Mucosa of descending colon (tissue), 3 donors: ENCODE results near the gene SPAG16. TPM values are rescaled to one million over a fixed set of nuclear protein-coding genes. Genes with fewer than 3 reads are reported as not detected.

Source experiments
- ATAC-seq: fragments of 200-7000 bp; cut with Tn5 transposase; one replicate; pipeline ENCODE4 v1.9.1; 2020; ENCODE audit warnings: mild to moderate bottlenecking, moderate library complexity
- DNase-seq, 3 donors: peaks; one replicate each; pipeline ENCODE4 v3.0.0-alpha.2; 2020
- H3K36me3 ChIP-seq: fragments of 200-600 bp; one replicate; pipeline ENCODE4 v1.8.0; 2021; ENCODE audit warnings: low read depth, mild to moderate bottlenecking
- H3K4me1 ChIP-seq: fragments of 200-600 bp; one replicate; pipeline ENCODE4 v1.8.0; 2021; ENCODE audit warnings: low read depth, mild to moderate bottlenecking
- H3K4me3 ChIP-seq: fragments of 200-600 bp; one replicate; pipeline ENCODE4 v1.8.0; 2021; ENCODE audit warnings: mild to moderate bottlenecking
- H3K9me3 ChIP-seq: fragments of 200-600 bp; one replicate; pipeline ENCODE4 v1.8.0; 2021; ENCODE audit warnings: mild to moderate bottlenecking
- intact Hi-C, 2 donors: fragments of 100-400 bp; cut with DNase I in 1 of 2; cut with micrococcal nuclease in 1 of 2; formaldehyde crosslinking; loops; one replicate each; pipeline versions ENCODE4 v1.11.0 to v1.11.1; 2022; cut with DNase I, micrococcal nuclease
- total RNA-seq, 3 donors: library from RNA; stranded (reverse); fragmentation: NEBNext Ultra II Directional in 2 of 3; extraction: Animal tissue kit (Norgen Biotek cat#: 25700) in 2 of 3; gene quantifications; one replicate each; pipeline versions ENCODE4 v1.2.1 to v1.2.4, GENCODE V29; 2021 to 2023
- TF ChIP-seq, protein P1 (sequence below): fragments of 200-600 bp; IDR thresholded peaks from one replicate; pipeline ENCODE4 v1.8.0; 2022; ENCODE audit warnings: antibody characterized with exemption, mild to moderate bottlenecking
- donor health status: DM: no; HTN: no; CAD: no; lungs with moderate emphysema.
- donor health status: DM: no; HTN: no; CAD: no.
- donor health status: DM: no; HTN: yes; CAD: no.

The SPAG16 gene
- total RNA-seq, 3 donors from 2014 or later, result 18.1 to 20.3 (median 18.5) TPM

DNA sequence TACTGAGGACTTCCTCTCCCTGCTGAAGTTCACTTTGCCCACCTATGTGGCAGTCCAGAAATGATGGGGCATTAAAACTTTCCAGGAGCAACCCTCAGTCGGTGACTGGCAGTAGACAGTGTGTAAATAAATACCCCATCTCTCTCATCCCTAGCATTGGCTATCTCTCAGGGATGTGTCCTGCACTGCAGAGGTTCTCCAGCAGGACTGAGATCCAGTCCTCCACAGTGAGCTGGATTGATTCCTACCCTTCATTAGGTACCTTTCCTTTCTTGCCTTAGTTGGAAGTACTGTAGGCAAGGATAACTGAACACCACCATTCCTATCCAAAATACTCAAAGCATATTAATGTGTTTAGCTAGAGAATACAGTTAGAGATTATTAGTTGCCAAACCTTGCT lies 441.8 kb downstream of the SPAG16 start:
- Histone ChIP-seq H3K4me3 (no peak overlapping the region), H3K4me1 (no peaks in the 10 kb centered on the region), H3K36me3 (no peaks in the 10 kb centered on the region), H3K9me3 (no peaks in the 10 kb centered on the region)
- TF ChIP-seq, protein P1, sequence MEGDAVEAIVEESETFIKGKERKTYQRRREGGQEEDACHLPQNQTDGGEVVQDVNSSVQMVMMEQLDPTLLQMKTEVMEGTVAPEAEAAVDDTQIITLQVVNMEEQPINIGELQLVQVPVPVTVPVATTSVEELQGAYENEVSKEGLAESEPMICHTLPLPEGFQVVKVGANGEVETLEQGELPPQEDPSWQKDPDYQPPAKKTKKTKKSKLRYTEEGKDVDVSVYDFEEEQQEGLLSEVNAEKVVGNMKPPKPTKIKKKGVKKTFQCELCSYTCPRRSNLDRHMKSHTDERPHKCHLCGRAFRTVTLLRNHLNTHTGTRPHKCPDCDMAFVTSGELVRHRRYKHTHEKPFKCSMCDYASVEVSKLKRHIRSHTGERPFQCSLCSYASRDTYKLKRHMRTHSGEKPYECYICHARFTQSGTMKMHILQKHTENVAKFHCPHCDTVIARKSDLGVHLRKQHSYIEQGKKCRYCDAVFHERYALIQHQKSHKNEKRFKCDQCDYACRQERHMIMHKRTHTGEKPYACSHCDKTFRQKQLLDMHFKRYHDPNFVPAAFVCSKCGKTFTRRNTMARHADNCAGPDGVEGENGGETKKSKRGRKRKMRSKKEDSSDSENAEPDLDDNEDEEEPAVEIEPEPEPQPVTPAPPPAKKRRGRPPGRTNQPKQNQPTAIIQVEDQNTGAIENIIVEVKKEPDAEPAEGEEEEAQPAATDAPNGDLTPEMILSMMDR, result no peak
- DNase-seq (no peak), ATAC-seq (no peak)
- intact Hi-C loops, result no loop called here

DNA sequence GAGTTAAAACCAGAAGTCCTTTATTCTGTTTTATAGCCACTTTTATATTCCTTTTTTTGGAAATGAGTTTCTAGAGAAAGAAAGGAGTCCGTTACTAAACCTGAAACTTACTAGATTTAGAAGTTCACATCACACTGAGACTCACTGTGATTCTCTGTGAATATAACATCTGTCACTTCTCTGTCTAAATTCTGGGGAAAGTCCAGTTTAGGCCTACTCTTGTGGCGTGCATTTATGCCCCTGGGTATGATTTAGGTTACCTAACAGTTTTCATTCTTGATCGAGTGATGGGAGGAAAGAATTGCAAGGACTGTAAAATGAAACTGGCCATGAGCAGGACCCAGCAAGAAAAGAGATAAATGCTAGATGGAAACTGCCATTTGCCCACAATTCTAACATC lies 449.6 kb downstream of the SPAG16 start:
- Histone ChIP-seq H3K4me3 (no peak overlapping the region), H3K36me3 (no peaks in the 10 kb centered on the region), H3K4me1 (no peaks in the 10 kb centered on the region), H3K9me3 (no peaks in the 10 kb centered on the region)
- TF ChIP-seq, protein P1, result no peak
- ATAC-seq, result no peak
- no peak for DNase-seq
- intact Hi-C loops, result no loop called here

GRCh38 chr2:213740453-213740852 lies 456.2 kb downstream of the SPAG16 start:
- no peak overlapping the region for H3K4me3 ChIP-seq
- no peak for DNase-seq
- TF ChIP-seq, protein P1, result no peak
- no peaks in the 10 kb centered on the region for H3K36me3 ChIP-seq
- H3K9me3 ChIP-seq, result no peaks in the 10 kb centered on the region
- intact Hi-C loops, result no loop called here
- H3K4me1 ChIP-seq, result no peaks in the 10 kb centered on the region
- no peak for ATAC-seq

DNA sequence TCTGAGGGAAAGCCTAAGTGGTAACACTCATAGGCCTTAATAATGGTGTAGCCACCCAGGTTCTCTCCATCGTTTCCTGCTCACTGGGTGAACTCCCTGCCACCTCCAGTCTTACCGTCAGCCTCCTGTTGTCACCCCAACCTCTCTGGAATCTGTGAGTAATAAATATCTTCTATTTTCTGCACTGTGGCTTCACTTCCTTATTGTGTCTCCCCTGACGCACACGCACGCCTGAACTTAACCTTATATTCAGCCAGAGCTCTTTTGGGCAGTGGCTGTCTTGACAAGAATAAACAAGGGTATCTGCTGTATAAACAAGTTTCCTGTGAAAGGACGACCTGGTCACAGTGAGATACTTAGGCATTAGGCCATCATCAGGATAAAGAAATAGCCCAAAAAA lies 467.2 kb downstream of the SPAG16 start:
- Histone ChIP-seq H3K9me3 (no peaks in the 10 kb centered on the region), H3K4me1 (no peaks in the 10 kb centered on the region), H3K4me3 (no peak overlapping the region), H3K36me3 (no peaks in the 10 kb centered on the region)
- no peak for ATAC-seq
- TF ChIP-seq, protein P1, result no peak
- DNase-seq, result no peak
- intact Hi-C loops, result no loop called here

DNA sequence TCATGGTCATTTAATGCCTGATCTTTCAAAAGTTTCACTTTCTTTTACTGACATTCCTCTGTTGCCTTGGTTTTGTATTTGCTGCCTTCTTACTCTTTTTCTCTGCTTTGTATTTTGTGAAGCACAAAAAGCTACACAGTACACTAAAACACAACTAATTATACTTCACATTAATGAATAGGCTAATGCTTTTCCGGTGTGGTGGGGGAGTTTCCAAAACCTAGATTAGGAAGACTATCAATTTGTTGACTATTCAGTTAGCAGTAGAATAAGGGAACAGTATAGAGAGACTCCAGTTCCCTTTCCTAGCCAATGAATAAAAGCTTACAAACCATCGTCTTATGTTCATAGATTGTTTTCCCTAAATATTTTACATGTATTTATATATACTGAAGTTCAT lies 468.3 kb downstream of the SPAG16 start:
- Histone ChIP-seq H3K36me3 (no peaks in the 10 kb centered on the region), H3K4me1 (no peaks in the 10 kb centered on the region), H3K4me3 (no peak overlapping the region), H3K9me3 (no peaks in the 10 kb centered on the region)
- intact Hi-C loops, result no loop called here
- DNase-seq (no peak), ATAC-seq (no peak)
- TF ChIP-seq, protein P1, result no peak

DNA sequence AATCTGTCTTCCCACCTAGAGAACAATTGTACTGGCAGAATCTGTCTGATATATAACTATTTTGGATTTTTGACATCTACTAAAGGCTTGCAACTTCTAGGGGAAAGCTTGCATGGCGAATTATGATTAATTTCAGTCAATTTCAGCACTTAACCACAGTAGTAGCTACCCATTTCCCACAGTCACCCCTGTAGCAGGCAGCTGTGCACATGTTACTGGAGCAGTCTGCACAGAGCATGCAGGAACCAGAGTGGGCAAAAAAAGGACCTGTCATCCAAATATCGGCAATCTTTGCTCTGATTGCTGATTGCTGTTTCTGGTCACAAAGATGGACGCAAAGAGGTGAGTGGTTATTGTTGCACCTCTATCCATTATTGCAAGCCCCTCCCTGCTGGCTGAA lies 473.3 kb downstream of the SPAG16 start:
- ATAC-seq, result no peak
- TF ChIP-seq, protein P1, result no peak
- intact Hi-C loops, result no loop called here
- H3K4me3 ChIP-seq, result no peak overlapping the region
- H3K4me1 ChIP-seq, result no peaks in the 10 kb centered on the region
- DNase-seq, result no peak
- no peaks in the 10 kb centered on the region for H3K9me3 ChIP-seq
- no peaks in the 10 kb centered on the region for H3K36me3 ChIP-seq
